GM04503 (cell line): ENCODE data around the gene MAPK12.

Experiments used
- DNase-seq: peaks from one replicate; pipeline ENCODE4 v3.0.0-alpha.2; 2012; ENCODE audit warnings: low read depth

Gene MAPK12

DNA sequence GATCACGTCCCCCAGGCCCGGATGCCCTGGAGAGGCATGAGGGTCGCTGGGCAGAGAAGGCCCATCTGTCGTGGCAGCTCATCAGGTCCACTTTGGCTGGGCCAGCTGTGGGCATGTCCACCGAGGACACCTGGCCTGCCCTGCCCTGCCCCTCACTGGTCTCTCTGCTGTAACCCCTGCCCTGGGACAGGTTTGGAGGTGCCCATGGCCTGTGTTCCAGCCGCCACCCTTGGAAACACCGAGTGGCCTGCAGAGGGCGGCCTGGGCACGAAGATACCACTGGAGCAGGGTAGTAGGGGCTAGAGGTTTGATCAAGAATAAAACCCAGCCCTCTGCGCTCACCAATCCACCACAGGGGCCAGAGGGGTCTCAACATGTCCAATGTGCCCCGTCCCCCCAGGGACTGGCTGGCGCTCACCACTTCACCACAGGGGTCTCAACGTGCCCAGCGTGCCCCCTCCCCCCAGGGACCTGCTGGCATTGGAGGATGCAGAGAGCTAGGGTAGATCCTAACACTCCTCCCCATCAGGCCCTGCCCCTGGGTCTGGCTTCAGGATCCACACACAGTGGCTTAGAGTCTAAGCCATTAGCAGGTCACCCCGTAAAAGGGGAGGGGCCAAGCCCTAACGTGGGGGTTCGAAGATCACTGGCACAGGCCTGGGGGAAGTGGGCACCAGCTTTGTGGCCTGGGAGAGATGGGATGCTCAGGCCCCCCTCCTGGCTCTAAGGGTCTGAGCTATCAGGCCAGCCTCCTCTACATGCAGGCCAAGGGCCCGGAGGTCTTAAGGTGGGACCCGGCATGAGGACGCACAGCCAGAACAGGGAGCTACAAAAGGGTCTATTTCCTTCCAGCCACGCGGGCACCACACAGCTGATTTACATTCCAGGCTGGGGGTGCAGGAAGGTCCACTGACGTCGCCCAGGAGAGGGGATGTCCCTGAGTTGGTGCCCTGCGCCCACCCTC is 9.1 kb downstream of the MAPK12 start:
- DNase-seq = no peak

DNA sequence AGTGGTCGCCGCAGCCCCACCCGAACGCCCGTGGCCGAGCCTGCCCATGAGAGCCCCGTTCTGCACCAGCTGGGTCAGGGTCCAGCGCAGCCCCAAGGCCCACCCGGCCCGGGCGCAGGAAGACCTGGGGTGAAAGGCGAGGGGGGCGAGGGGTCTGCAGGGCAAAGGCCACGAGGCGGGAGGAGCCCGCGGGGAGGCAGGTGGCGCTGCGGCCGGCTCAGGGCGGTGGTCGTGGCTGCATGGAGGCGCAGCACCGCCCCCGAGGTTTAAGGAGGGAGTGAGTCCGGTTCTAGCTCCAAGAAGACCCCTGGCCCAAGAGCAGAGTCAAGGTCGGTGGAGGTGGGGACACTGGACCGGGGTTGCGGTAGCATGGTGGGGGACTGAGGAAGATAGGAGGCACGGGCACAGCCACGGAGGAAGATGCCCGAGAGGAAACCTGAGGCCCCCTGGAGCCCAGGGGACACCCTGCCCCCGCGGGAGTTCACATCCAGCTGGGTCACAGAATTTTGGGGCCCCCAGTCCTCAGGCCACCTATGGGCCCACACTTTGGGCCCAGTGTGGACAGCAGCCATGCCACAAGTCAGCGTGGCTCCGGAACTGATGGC is 9.9 kb downstream of the MAPK12 start:
- no peak for DNase-seq

DNA sequence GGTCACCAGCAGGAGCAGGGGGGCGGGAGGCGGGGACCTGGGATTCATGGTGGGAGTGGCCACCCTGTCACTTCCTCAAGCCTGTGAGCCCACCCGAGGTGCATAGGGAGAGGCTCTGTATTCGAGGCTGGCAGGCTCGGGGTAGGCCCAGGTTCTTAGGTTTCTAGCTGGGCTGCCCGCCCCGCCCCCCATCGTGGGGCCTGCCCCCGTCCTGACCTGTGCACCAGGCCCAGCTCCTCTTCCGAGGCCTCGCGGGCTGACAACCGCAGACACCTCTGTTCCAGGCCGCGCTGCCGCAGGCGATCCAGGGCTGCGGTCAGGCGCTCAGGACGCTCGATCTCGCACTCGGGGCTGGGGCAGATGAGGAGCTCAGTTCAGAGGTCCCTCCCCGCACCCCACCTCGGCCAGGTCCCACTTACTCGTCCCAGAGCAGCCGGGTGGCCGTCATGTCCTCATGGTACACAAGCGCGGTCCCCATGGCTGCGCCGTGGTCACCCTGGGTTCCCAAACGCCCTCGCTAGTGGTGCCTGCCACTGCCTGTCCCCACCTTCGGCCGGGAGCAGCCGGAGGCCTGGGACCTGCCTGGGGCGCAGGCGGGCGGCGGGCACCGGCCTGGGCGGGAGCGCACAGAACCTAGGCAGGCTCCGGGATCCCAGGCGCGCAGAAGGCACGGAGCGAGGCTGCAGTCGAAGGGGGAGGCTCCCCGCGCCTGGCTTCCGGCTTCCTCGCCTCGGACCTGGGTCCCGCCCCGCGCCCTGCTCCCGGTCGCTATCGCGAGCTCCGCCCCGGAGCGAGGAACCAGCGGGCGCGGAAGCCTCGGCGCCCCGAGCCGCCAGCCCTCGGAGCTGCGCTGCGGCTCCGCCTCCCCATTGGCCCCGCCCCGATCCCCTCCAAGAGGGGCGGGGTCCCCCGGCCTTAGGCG is 10.7 kb downstream of the MAPK12 start, which contains the start of gene HDAC10:
HDAC10 (minus strand) TSS at position 711 of the 922 bp plus-strand sequence; CDS start at position 478, 233 bp downstream.
- no peak for DNase-seq

DNA sequence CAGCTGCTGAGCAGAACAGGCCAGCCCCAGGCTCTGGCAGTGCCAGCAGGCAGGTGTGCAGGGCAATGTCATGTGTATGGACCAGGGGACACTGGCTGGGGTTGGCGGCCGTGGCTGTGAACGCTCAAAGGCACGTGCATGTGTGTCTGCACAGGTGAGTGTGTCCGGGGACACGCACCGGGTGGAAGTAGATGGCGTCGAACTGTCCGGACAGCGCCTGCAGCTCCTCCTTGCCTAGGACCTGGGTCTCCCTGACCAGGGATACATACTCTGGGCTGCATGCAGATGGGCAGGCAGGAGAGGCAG is 11.3 kb downstream of the MAPK12 start:
- DNase-seq = no peak

DNA sequence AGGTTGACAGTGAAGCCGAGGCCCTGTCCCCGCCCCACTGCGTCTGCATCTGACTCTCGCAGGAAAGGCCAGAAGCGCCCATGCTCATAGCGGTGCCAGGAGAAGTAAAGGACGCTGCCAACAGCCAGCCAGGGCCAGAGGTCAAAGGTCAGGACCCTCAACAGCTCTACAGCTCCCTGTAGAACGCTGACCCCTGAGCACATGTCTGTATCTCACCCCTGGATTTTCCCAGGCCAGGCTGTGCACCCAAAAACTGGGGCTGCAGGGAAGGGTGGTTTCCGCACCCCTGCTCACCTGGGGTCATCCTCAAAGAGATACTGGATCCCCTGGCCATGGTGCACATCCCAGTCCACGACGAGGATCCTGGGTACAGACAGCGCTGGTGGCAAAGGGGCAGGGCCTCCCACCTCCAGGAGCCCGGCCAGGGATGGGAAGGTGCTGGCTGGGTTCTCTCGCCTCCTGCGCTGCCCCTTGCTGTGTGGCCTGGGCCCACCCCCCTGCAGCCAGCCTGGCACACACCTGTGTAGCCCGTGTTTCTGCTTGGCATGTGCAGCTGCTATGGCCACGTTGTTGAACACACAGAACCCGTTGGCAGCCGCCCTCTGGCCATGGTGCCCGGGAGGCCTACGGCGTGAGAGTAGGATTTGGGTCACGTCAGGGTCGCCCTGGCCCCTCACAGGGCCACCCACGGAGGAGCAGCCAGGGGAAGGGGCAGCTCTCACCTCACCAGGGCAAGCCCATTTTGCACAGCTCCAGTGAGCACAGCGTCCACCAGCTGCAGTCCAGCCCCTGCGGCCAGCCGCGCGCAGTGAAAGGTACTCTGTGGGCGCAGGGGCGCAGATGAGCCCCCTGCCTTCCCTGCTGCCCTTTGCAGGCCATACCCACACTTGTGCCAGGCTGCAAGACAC is 11.9 kb downstream of the MAPK12 start:
- no peak for DNase-seq

DNA sequence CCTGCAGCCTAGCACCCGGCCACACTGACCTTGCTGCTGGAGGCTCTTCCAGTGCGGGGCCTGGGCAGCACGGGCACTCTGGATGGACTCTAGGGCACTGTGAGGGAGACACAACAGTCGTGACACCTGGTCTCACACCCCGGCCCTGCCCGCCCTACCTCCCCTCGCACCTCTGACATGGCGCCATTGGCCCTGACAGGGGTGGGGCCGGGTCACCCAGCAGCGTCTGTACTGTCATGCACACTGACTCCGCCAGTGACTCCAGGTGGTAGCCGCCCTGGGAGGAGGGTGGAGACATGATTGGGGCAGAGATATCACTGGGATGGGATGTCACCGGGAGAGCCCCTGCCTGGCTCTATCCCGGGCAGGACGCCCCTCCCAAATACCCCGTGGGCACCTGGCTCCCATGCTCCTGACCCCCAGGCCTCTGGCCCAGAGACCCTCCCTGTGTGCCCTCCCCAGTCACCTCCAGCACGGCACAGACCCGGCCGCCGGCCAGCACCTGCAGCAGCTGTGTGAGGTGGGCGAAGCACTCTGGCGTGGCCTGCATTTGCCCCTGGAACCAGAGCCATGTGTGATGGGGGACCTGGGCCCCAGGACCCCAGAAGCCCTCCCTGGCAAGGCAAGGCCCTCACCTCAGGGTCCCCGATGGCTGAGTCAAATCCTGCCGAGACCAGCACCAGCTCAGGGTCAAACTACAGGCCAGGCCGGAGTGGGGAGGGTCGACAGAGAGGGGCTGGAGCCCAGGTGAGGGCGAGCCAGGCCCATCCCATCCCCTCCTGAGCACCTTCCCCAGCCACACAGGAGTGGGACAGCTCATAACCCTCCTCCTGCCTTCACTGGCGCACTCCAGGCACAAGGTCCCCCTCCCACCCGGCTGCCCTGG is 13.0 kb downstream of the MAPK12 start:
- no peak for DNase-seq

DNA sequence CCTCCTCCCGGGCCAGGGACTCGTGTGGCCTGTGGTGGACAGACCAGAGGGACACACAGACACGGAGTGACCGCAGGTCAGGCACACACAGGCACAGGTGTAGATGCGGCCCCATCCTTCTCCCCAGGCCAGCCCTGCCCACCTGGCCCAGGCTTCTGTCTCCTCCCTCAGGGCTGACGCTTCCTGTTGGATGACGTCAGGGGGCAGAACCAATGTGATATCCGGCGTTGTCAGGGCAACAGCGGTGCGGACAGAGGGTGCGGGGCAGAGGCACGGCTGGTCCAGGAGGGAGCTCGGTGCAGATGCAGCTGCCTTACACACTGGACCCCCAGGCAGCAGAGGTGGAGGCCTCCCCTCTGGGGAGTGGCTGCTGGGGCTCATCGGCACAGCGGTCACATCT is 13.7 kb downstream of the MAPK12 start:
- DNase-seq = no peak

DNA sequence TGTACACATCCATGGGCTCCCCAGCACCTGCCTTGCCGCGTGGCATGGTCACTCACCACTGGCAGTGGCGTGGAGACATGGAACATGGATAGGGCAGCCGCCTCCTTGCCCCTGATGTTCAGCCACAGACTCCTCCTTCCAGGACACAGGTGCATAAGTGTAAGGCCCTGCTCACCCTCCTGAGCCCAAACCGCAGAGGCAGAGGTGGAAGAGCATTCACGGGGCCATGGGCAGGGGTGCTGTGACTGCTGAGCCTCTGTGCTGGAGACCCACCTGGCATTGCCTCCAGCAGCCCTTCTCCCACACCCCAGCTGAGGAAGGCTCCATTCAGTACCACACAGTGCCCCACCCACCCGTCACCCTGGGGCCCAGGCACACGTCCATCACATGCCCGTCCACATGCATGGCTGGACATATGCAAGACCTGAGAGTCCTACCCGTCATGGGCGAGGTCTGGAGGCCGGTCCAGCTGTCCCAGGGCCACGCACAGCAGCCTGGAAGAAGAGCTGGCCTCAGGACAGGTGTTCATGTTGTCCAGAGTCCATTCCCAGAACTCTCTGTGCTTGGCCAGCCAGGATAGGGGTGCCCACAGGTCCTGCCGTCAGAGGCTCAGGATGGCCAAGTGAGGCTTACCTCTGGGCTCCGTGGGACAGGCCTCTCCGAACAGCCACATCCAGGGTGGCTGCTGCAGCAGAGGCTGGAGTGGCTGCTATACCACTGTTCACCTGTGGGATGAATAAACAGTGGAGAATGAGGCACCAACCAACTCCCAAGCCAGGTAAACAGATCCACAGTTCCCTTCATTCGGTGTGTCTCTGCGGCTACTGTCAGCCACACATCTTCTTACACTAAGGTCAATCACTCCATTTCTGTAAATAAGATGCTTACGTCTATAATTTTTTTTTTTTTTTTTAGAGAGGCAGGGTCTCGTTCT is 15.0 kb downstream of the MAPK12 start:
- no peak for DNase-seq

DNA sequence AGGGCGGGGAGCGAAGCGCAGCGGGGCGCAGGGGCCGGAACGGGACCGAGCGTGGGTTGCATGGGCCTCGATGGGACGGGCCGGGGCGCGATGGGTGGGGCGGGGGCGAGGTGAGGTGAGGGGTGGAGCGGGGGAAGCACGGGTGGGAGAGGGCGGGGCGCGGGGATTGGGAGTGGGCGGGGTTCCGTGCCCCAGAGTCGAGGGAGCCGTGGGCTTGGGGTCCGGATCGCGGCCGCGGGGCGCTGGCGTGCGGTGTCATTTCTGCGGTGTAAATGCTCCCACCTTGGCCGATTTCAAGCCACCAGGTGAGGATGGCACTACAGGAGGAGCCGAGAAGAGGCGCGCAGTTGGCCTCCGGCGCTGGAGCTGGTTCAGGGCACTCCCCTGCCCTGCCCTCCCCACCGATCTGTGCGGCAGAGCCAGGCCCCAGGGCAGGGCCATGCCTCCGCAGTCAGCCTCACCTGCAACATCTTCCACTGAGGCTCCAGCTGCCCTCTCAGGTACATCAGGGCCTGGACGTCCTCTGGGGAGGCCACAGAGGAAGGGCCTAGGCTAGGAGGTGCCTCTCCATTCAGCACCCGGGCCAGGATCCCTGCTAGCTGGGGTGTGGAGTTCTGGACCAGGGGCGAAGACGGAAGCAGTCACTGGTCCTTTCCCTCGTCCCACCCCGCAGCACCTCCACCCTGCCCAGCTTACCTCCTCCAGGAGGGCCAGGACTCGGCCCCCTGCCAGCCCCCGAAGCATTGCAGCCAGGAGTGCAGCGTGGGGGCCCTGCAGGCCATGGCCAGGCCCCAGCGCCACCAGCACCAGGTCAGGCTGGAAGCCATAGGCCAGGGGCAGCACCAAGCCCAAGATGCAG is 16.0 kb downstream of the MAPK12 start:
- DNase-seq = no peak

DNA sequence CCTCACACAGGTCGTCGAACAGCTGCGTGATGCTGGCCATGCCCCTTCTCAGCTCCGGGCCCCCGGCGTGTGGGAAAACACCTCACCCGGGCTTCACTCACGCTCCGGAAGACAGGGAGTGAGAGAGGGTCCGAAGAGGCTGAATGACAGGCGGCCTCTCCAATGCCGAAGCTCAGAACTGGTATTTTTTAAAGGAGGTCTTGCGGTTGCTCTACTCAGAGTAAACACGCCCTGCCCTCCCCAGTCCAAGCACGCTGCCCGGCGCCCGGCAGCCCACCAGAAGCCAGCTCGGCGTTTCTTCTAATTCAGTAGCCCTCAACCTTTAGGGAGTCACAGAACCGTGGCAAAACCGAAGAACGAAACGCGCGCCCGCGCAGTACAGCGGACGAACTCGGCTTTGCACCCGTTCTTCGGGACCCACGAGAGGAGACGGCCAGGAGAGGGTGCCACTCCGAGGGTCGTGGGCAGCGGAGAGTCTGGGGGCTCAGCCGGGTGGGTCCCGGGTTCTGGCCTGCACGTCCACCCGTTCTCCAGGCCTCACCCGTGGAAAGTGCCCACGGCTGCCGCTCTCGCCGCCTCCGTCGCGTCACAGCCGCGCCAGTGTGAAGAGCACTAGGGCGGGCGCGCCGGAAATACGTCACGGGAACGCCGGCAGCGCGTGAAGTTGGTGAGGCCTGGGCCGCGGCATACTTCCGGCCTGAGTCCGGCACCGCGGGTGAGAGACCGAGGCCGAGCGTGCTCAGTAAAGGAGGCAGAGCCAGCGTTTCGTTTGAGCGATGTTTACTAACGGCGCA is 16.9 kb downstream of the MAPK12 start, which contains the start of gene TUBGCP6:
TUBGCP6 (minus strand) TSS at position 604 of the 794 bp plus-strand sequence; CDS start at position 40, 564 bp downstream.
- no peak for DNase-seq

DNA sequence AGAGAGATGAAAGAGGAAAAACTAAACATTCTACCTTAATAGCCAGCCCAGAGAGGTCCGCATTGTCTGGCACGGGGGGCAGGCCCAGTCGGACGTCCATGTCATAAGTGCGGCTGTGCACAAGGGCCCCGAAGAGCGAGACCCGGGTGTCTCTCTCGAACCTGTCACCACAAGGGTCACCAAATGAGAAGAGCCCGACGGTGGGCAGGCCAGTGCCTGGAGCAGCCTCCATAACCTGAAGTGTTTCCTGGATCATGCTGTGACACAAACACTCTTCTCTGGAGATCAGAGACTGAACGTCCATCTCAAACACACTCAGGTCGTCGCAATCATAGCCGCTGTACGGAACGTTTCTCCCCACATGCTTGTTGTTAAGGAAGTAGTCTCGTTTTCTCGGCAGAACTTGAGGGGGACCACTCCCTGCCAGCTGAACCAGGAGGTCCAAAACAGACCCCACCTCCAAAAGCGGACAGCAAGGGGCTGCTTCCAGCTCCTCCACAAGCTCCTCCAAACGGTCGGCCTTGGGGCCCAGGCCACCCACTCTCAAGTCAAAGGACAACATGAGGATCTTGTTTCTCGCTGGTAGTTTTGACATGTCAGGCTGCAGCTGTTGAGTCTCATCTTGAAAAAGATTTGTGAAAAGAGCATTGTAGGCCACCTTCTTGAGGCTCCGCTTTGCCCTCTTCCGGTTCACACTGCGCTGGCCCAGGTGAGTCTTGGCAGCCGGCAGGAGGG is 17.6 kb downstream of the MAPK12 start:
- DNase-seq = no peak

DNA sequence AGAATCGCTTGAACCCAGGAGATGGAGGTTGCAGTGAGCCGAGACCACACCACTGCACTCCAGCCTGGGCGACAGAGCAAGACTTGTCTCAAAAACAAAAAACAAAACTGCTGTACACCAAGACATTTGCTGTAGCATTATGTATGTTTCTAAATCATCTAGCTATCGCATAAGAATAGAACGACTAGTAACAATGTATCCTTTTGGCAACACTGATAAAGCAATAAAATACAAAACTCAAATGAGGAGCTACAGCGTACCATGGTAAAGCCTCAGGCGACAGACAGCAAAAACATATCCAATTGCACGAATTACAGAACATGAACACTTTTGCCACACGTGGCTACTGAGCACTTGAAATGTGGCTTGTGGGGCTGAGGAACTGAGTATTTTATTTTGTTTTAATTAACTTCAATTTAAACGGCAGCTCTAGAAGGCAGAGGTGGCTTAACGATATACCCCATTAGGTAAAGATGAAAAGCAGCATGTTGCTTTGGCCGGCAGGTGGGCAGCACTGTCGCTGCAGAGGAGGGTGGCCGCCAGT is 19.0 kb downstream of the MAPK12 start:
- no peak for DNase-seq

DNA sequence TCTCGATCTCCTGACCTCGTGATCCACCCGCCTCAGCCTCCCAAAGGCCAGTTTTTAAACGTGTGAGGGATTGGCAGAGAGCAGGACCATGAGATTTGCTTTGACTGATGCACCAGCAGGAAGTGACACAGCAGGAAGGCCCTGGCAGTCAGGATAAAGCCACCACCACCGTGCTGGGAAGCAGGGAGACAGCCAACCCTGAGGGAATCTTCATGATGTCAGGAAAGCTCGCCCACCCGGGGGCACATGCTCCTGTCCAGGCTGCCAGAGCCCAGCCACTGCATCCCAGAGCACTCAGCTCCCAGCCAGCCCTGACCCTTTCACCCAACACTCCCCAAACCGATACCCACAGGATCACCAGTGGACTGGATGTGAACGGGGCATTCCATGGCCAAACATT is 22.7 kb downstream of the MAPK12 start:
- no peak for DNase-seq

DNA sequence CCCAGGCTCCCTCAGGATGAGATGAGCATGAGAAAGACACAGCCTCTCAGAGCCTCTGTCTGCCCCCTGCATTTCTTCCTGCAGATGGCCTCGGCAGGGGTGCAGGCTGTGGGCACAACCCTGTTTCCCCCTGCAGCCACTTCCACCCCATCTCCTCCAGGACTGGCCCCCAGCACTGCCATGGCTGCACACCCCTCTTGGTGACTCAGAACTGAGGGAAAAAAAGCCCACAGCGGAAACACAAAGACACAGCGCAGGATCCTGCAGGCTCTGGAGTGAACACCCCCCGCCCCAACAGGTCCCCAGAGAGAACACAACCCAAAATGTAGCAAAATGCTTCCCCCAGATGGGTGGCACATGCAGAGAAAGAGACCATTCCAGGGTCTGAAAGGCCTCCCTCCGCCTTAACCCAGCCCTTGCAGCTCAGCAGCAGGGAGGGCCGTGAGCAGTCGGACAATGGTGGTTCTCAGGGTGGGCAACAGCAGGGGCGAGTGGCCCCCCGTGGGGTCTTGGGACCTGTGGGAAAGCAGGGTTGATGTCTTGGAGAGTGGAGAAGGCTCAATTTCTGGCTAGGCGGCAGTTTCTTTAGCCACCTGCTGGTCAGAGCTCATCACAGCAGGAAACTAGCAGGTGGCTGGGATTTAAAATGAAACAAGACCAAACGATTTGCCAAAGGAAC is 24.6 kb downstream of the MAPK12 start:
- no peak for DNase-seq

DNA sequence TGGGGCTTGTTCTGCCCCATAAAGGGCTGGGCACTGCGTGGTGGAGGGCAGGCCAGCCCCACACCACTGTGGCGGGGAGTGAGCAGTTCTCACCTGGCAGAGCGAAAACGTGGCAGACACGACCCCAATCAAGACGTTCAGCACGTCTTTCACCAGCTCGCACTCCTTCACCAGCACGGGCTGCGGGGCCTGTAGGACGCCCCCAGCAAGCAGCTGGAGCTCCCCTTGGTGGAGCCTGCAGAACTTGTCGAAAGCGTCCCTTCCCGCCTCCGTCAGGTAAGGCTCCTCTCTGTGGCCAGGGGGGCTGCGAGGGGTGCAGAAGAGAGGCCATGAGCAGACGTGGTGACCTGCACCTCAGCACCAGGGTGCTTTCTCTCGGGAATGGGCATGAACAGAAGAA is 28.3 kb downstream of the MAPK12 start:
- no peak for DNase-seq
